A673 (cell line): ENCODE measurements around the gene SSBP3. TPM values are rescaled to one million over a fixed set of nuclear protein-coding genes. Genes with fewer than 3 reads are reported as not detected.

ENCODE experiments used
- BruUV-seq: library from RNA; stranded (reverse); fragments of 400-500 nt; replicated peaks from 2 replicates; lab custom pipeline; 2021; lab: Mats Ljungman, UMichigan
- CTCF ChIA-PET: fragments of 300-600 bp; sonication (Branson Sonifier 250); formaldehyde crosslinking; loops from one replicate; lab custom pipeline; 2022; ENCODE audit warnings: antibody characterized with exemption; lab: Charles Lee
- POLR2A ChIA-PET: fragments of 300-600 bp; sonication (Branson Sonifier 250); formaldehyde crosslinking; loops from one replicate; lab custom pipeline; 2022; ENCODE audit warnings: antibody characterized with exemption; ENCODE audit not compliant: low non-redundant PET; lab: Charles Lee
- DNase-seq: peaks from one replicate; pipeline ENCODE4 v3.0.0-alpha.2; 2015; ENCODE audit warnings: low spot score
- H3K27ac ChIP-seq: fragments of 200-600 bp; sonication (generic); 2 replicates; pipeline ENCODE4 v1.5.1; 2016; ENCODE audit warnings: mixed run types, low read depth, mild to moderate bottlenecking, mixed read lengths, antibody characterized with exemption, low read length; ENCODE audit not compliant: poor library complexity, severe bottlenecking
- H3K27me3 ChIP-seq: fragments of 200-600 bp; sonication (generic); replicated peaks from 2 replicates; pipeline ENCODE4 v1.6.1; 2017; ENCODE audit warnings: mixed run types, low read depth, mild to moderate bottlenecking, mixed read lengths, antibody characterized with exemption, low read length; ENCODE audit not compliant: insufficient read depth, poor library complexity
- H3K36me3 ChIP-seq: fragments of 200-600 bp; sonication (generic); 2 replicates; pipeline ENCODE4 v1.6.1; 2016; ENCODE audit warnings: mixed run types, mild to moderate bottlenecking, mixed read lengths, antibody characterized with exemption, low read length; ENCODE audit not compliant: insufficient read depth, poor library complexity, severe bottlenecking
- H3K4me1 ChIP-seq: fragments of 200-600 bp; sonication (generic); 2 replicates; pipeline ENCODE4 v1.6.1; 2017; ENCODE audit warnings: mixed run types, mild to moderate bottlenecking, mixed read lengths, antibody characterized with exemption, low read length; ENCODE audit not compliant: insufficient read depth, poor library complexity, severe bottlenecking
- H3K4me3 ChIP-seq: fragments of 200-600 bp; sonication (generic); 2 replicates; pipeline ENCODE4 v1.5.1; 2016; ENCODE audit warnings: low read depth, mixed run types, mild to moderate bottlenecking, mixed read lengths, low read length; ENCODE audit not compliant: poor library complexity, severe bottlenecking
- H3K9me3 ChIP-seq: fragments of 200-600 bp; sonication (generic); 2 replicates; pipeline ENCODE4 v1.6.1; 2016; ENCODE audit warnings: mixed run types, low read depth, mild to moderate bottlenecking, mixed read lengths, antibody characterized with exemption, low read length; ENCODE audit not compliant: poor library complexity, severe bottlenecking
- CTCF ChIP-seq: fragments of 300-800, 200-600 bp; sonication (generic); conservative IDR thresholded peaks from 2 replicates; pipeline ENCODE4 v1.5.1; 2017; ENCODE audit warnings: low read depth, mild to moderate bottlenecking, antibody characterized with exemption, low read length, moderate library complexity, mixed read lengths
- EZH2 ChIP-seq: fragments of 200-600 bp; sonication (generic); IDR thresholded peaks from 2 replicates; pipeline ENCODE4 v1.6.1; 2017; ENCODE audit warnings: borderline replicate concordance, low read depth, mild to moderate bottlenecking, mixed read lengths, antibody characterized with exemption, low read length; ENCODE audit not compliant: poor library complexity, severe bottlenecking
- intact Hi-C: fragments of 100-400 bp; cut with micrococcal nuclease; formaldehyde crosslinking; loops from one replicate; pipeline ENCODE4 v1.10.0; 2022; ENCODE audit not compliant: unreplicated experiment
- total RNA-seq: library from RNA; stranded (reverse); gene quantifications from 2 replicates; pipeline ENCODE4 v1.2.3, GENCODE V29; 2021

SSBP3 gene
- total RNA-seq, 1 experiment from 2014 or later: 43.0 TPM

DNA sequence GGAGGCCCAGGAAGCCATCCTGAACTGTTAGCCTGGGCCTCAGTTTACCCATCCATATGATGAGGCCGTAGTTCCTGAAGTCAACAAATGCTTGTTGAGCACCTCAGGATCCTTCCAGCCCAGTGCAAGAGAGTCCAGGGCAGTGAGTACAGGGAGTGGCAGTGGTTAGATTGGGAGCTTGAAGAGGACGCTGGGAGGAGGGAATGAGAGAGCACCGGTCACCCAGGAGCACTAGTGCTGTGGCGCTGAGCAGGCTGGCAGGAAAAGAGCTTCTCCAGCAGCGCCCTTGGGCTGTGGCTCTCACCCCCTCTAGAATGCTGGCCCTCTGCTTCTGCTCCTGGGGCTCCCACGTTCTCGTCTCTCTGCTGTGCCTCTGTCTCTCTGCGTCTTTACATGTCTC, 10.2 kb upstream of the SSBP3 start:
- intact Hi-C loops: no loop called here
- Histone ChIP-seq H3K4me3 (no peak overlapping the region), H3K27ac (no peak overlapping the region), H3K27me3 (no peaks in the 10 kb centered on the region), H3K9me3 (no peaks in the 10 kb centered on the region), H3K36me3 (no peaks in the 10 kb centered on the region), H3K4me1 (no peaks in the 10 kb centered on the region)
- no TSS peak for BruUV-seq
- no peak for DNase-seq
- TF ChIP-seq CTCF (no peak), EZH2 (no peak)
- CTCF ChIA-PET: no interaction called here
- POLR2A ChIA-PET: no interaction called here

GRCh38 chr1:54415991-54416390, 9.8 kb upstream of the SSBP3 start:
- Histone ChIP-seq H3K27ac (no peak overlapping the region), H3K9me3 (no peaks in the 10 kb centered on the region), H3K36me3 (no peaks in the 10 kb centered on the region), H3K4me3 (no peak overlapping the region), H3K4me1 (no peaks in the 10 kb centered on the region), H3K27me3 (no peaks in the 10 kb centered on the region)
- ChIA-PET CTCF (no interaction called here), POLR2A (no interaction called here)
- DNase-seq: no peak
- no TSS peak for BruUV-seq
- intact Hi-C loops: no loop called here
- TF ChIP-seq CTCF (no peak), EZH2 (no peak)

- Histone ChIP-seq H3K36me3 (no peaks in the 10 kb centered on the region), H3K27me3 (no peaks in the 10 kb centered on the region), H3K9me3 (no peaks in the 10 kb centered on the region), H3K4me1 (no peaks in the 10 kb centered on the region), H3K4me3 (no peak overlapping the region), H3K27ac (no peak overlapping the region)
- intact Hi-C loops: no loop called here
- no peak for TF ChIP-seq EZH2
- TF ChIP-seq CTCF: no peak
- DNase-seq: no peak
- CTCF ChIA-PET: no interaction called here
- no TSS peak for BruUV-seq
- POLR2A ChIA-PET: no interaction called here
Observed at GRCh38 chr1:54415533-54415932, 9.3 kb upstream of the SSBP3 start.
